Globus pallidus (tissue), 1 donor: Measurements from ENCODE around the gene ENHO.
A peak's percentile ranks its signal among the peaks of the same experiment; 100 is the strongest.
"Not testable (repeated sequence)": the region's sequence is repeated elsewhere in the genome, so short reads cannot be mapped to it uniquely, and the experiment has no call there.

Experiments
- DNase-seq: peaks from one replicate; pipeline ENCODE4 v3.0.0-alpha.2; 2015; ENCODE audit warnings: low spot score

The ENHO gene

GRCh38 chr9:34555500-34555899 lies 32.7 kb upstream of the ENHO start:
- no peak for DNase-seq

GRCh38 chr9:34555002-34555348 lies 32.2 kb upstream of the ENHO start:
- no peak for DNase-seq

GRCh38 chr9:34554211-34555001 lies 31.6 kb upstream of the ENHO start:
- DNase-seq = no peak

GRCh38 chr9:34553511-34554021 lies 30.8 kb upstream of the ENHO start:
- no peak for DNase-seq

- no peak for DNase-seq
These were observed 30.2 kb upstream of the ENHO start for GRCh38 chr9:34552986-34553385.

- DNase-seq = no peak
These were observed 29.8 kb upstream of the ENHO start for GRCh38 chr9:34552606-34552981.

GRCh38 chr9:34551751-34552605 lies 29.2 kb upstream of the ENHO start:
- no peak for DNase-seq

- DNase-seq = no peak
These were observed 28.0 kb upstream of the ENHO start for GRCh38 chr9:34550681-34551270.

- no peak for DNase-seq
These were observed 27.4 kb upstream of the ENHO start for GRCh38 chr9:34550016-34550680.

- no peak for DNase-seq
These were observed 26.6 kb upstream of the ENHO start for GRCh38 chr9:34549407-34549732.

- DNase-seq = peak; percentile 75
These were observed 25.3 kb upstream of the ENHO start for GRCh38 chr9:34547960-34548611.

GRCh38 chr9:34546834-34547827 lies 24.3 kb upstream of the ENHO start:
- DNase-seq = peak; percentile 80

- DNase-seq = no peak
These were observed 23.5 kb upstream of the ENHO start for GRCh38 chr9:34546102-34546833.

GRCh38 chr9:34545497-34545896 lies 22.7 kb upstream of the ENHO start:
- no peak for DNase-seq

GRCh38 chr9:34544035-34544434 lies 21.2 kb upstream of the ENHO start:
- DNase-seq = no peak

- DNase-seq = no peak
These were observed 18.8 kb upstream of the ENHO start for GRCh38 chr9:34541540-34541939.

GRCh38 chr9:34540827-34541226 lies 18.0 kb upstream of the ENHO start:
- DNase-seq = no peak

GRCh38 chr9:34536685-34537084 lies 13.9 kb upstream of the ENHO start:
- no peak for DNase-seq

GRCh38 chr9:34532041-34532440 lies 9.3 kb upstream of the ENHO start:
- not testable (repeated sequence) for DNase-seq

GRCh38 chr9:34526026-34526425 lies 3.2 kb upstream of the ENHO start:
- DNase-seq = no peak
